NOMO-1 treated with DMSO at 0.1 percent for 48 hours (cell line): ENCODE measurements around the gene PPP1R15B.

Experiments
- DNase-seq: peaks from one replicate; lab custom pipeline; 2025; ENCODE audit not compliant: unreplicated experiment; lab: John Stamatoyannopoulos, UW

Gene PPP1R15B

DNA sequence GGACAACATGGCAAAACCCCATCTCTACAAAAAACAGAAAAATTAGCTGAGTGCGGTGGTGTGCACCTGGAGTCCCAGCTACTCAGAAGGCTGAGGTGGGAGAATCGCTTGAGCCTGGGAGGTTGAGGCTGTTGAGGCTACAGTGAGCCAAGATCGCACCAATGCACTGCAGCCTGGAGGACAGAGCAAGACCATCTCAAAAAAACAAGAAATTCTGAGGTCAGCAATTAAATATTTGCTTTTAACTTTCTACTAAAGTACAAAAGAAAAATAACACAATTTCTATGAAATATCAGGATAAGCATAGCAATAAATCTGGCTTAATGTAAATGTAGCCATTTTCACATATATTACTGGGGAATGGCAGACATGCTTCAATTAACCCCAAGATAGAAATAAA lies 9.9 kb downstream of the PPP1R15B start:
- DNase-seq, result no peak

DNA sequence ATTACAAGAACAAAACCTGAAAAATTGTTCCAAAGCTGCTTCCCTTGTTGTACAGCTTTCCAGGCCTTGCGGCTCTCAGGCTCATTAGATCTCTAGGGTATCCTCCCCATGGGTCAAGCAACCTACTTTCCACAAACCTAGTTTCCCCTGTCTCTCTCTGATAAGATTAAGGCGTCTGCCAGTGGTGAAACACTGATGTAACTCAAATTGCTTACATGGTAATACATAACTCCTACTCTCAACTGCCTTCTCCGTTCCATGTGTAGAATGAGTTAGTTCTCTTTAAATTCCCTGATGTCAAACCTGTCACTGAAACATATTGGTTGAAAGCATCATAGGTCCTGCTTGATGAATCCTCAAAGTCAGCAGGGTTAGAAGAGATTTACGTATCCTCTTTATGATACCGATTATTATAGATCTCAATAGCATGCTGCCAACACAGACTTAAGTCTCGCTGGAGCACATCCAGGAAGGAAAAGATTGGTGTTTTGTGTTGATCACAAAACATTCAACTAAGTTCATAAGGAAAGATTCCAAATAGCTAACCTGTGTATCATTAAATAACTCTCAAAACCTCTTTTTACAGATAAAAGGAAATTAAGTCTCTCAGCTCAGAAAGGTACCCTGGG lies 10.6 kb downstream of the PPP1R15B start:
- DNase-seq, result no peak

DNA sequence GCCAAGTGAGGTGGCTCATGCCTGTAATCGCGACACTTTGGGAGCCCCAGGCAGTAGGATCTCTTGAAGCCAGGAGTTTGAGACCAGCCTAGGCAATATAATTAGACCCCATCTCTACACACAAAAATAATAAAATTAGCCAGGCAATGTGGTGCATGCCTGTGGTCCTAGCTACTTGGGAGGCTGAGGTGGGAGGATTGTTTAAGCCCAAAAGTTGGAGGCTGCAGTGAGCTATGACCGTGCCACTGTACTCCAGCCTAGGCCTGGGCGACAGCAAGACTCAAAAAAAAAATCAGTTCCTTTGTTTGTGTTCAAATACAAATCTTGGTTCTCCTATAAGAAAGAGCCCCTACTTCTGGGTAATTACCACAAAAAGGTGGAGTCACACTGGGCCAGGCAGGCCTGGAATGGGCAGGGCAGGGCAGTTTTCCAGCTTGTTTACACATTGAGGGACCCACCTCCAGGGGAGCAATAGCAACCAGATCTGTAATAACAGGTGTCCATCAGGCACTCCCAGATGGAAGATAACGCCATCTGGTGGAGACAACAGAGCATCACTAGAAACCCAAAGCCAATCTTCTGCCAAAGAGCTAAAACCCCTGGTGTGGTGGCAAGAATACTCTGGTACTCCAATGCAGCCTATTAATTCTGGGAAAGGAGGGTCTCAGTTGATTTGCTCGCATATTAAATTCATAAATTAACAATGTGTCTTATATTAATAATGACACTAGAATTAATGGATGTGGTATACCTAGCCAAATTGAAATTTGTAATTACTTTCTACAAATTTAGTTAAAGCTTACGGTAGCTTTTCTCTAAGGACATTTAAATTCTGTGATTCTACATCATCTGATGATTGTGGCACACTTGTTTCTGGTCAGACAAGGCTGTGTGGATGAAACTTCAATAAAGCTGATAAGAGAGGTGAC lies 13.2 kb downstream of the PPP1R15B start:
- DNase-seq, result peak; percentile 74

DNA sequence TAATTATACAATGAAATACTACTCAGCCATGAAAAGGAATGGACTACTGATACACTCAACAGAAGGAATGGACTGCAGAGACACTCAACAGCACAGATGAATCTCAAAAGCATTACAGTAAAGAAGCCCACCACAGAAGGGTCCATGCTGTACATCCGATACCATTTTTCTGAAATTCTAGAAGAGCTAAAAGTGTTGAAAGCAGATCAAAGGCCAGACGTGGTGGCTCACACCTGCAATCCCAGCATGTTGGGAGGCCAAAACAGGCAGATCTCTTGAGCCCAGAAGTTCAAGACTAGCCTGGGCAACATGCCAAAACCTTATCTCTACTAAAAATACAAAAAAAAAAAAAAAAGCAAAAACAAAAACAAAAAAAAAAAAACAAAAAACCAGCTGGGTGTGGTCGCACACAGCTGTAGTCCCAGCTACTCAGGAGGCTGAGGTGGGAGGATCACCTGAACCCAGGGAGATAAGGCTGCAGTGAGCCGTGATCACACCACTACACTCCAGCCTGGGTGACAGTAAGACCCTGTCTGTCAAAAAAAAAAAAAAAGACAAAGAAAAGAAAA lies 15.5 kb downstream of the PPP1R15B start:
- DNase-seq, result no peak

DNA sequence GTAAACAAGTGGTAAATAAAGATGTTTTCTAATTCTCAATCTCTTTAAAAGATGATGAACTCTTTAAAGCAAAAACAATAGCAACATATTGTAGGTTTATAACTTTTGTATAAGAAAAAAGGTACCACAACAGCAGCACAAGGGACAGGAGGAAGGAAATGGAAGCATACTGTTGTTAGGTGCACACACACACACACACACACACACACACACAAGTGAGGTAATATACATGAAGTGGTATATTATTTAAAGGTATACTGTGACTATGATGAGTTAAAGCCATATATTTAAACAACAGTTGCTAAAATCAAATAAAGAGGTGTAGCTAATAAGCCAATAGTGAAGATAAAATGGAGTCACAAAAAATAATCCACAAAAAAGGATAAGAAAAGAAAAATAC lies 20.0 kb downstream of the PPP1R15B start:
- no peak for DNase-seq

DNA sequence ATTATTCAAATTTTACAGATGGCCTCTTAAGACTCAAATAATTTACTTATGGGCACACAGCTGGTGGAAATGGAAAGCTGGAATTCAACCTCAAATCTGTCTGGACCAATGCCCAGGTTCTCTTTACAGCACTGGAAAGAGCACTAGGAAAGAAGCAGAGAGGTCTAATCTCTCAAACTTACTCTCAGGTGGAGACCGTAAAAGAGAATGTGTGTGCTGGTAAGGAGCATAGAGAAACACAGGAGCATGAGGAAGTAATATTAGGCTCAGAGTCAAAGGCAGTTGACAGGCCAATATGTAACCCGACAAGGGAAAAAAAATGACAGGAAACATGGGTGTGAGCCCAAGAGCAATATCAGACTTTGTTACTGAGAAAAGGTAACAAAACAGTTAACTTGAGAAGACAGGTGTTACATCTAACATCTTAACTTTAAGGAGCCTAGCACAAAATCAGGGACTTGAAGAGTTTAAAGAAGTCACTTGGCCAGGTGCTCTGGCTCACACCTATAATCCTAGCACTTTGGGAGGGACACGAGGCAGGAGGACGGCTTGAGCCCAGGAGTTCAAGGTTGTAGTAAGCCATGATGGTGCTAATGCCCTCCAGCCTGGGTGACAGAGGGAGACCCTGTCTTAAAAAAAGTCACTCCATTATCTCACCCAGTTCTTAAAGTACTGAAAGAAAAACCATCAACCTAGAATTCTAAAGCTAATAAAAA lies 20.7 kb downstream of the PPP1R15B start:
- peak; percentile 32 for DNase-seq

DNA sequence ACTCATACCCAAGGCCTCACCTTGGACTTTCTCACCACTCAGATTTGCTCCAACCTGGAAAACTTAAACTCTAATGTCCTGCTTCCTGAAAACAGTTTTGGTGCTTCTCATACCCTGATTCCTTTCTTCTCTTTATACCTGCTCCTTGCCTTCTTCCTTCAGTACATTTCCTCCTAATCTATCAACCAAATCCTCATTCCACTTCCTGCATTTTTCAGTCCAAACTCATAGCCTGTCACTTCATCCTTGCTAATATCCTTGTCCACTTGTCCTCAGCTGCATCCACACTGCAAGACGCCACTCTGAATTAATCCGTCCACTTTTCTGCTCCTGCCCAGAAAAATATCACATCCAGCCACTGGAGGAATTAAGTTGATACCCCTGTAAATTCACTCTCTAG lies 25.9 kb downstream of the PPP1R15B start:
- DNase-seq, result no peak

DNA sequence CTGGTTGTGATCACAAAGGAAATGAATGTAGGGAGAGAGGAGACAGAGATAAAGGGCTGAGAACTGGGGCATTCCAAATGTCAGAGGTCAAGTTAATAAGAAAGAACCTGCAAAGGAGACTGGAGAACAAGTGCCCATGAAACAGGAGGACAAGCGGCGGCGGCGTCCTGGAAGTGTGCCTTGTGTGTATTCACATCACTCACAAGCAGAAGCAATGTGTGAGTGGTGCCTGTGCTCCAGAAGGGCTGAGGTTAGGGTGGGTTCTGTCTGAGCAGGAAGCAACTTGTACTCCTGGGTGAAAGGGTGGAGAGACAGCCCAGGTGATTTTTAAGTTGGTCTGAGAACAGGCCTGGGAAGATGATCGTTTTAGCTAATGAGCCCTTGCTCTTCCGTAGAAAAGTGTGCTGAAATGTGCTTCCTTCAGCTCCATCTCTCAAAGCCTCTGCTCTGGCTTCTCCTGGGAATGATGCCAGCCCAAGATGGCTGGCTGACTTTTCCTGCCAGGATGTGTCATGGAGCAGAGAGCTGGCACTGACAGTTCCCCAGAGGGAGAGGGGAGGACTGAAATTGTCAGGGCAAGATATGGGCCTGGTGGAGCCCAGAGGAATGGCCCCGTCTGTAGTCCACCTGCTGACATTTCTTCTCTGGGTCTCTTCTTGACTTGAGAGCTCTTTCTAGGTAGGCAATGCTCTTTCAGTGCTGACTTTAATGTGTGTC lies 26.8 kb downstream of the PPP1R15B start:
- DNase-seq, result no peak

DNA sequence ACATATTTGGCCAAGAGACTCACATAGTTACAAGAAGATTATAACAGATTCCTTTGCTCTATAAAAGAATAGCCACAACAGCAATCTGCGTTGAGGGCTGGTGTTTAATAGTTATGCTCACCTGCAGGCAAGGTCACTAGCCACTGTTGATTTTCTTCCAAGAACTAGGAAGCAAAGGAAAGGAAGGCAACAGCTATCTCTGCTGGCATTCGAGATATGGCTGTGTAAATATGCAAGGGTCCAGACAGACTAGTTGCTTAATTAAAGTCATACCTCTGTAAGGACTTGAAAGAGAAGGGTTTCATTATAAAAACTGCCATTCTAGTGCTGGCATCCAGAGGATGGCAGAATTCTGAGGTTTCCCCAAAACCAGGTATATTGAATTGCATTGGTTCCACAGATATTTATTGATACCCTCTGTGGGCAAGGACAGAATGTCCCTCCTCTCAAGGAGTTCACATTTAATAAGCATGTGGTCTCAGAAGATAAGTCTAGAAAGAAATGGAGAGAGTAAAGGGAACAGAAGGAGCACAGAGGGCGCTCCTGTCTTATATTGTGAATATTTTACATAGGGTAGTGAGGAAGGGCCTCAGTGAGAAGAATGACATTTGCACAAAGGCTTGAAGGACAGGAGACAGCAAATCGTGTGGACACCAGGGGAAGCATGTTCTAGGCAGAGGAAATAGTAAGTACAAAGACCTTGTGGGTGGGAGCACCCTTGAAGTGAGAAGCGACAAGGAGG lies 28.3 kb downstream of the PPP1R15B start:
- DNase-seq, result no peak

DNA sequence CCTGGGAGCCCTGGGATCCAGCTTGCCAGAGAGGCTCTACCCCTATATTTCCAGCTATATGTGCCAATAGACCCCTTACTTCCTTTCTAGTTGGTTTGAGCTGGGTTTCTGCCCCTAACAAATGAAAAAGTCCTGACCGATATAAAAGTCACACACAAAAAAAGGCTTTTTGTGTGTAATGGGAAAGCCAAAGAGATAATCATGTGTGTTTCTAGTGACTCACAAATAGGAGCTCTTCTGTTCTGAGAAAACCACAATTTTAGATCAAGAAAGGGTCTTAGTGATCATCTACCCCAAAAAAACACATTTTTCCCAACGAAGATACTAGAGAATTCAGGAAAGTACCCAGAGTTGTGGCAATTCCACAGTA lies 28.9 kb downstream of the PPP1R15B start:
- no peak for DNase-seq

DNA sequence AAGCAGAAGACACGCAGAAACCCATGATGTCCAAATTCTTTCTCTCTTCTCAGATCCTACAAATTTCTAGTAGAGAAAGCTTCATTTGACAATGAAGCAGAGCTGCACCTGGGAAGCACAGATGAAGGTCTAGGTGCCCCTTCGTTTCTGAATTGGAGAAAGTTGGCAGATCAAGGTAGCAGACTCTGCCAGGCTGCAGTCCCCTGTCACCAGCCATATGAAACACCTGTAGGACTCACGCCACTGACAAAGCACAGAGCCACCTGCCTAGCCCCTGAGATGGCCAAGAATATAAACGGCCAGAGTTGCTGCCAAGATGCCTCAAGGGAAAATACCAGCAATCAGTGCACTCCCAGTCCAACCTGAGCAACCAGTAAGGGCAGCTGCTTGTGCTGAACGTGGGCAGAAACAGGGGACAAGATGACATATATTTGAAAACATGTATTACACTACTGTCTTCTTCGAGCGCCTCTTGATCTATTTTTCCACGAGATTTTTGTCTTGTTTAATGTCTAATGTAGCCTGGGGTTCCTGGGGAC lies 31.3 kb downstream of the PPP1R15B start:
- DNase-seq, result no peak

DNA sequence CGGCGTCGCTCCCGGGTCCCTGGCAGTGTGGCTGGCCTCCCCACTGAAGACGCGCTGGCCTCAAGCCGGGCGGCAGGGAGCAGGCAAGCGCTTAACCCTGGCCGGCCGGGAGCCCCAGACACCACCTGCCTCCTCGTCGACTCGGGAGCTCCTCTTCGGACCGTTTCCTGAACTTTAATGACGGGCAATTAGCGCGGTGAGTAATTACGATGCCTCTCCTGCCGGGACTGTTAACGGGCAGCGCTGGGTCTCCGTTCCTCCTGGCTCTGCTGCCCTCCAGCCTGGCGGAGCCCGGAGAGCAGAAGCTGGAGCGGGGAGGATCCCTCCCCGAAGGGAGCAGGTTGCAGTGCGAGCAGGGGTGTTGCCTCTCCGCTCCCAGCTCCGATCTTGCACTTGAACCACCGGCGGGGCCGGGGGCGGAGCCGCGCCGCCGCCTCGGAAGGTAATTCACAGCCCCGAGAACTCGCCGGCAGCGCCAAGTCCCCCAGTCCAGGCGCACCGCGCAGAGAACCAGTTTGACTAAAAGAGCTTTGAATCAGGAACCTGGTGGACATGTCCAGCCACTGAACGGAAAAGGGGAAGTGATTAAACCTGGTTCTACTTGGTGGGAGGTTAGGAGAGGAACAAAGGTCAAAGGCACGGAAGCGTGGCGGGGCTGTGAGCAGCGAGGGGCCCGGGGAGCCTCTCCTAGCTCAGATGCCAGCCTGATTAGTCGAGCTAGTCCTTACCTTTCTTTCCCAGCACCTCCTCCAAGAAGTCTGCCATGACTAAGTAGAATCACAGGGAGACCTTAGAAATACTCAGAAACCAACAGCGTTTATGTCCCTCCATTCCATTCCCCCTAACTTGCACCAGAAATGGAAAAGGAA lies 33.6 kb downstream of the PPP1R15B start:
- peak; percentile 76 for DNase-seq

DNA sequence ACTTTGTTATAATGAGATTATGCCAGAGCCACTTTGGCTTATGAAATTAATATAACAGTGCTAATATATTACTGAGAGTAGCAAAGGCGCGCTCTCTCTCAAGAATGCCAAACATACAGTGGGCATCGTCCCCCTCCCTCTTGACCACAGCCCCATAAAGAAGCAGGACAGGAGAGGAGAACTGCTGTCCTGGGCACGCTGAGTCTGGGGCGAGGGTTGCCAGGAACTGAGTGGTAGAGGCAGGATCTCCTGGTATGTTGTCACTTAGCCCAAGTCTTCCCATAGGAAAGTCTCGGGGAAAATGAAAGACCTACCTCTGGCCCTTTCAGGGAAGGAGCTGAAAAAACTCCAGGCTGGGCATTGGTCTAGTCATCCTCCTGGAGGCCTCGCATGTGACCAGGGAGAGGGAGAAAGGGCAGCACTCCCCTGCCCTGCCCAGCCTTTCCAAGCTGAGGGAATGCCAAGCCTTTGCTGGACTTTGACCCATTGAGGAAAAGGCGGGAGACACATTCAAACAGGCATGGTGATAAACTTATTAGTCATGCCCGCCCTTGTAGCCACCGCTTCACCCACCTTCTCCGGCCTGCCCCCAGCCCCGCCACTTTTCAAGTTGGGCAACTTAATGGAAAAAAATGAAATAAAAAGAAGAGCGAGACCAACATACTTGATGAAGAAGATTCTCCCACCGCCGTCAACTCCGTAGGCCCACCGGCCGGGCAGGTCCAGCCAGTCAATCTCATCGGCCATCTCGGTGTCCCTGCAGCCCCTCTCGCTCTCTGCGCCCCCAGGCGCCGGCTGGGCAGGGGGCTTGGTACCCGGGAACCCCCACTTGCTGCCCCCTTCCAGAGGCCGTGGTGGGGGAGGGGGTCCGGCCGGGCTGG lies 34.5 kb downstream of the PPP1R15B start:
- no peak for DNase-seq

DNA sequence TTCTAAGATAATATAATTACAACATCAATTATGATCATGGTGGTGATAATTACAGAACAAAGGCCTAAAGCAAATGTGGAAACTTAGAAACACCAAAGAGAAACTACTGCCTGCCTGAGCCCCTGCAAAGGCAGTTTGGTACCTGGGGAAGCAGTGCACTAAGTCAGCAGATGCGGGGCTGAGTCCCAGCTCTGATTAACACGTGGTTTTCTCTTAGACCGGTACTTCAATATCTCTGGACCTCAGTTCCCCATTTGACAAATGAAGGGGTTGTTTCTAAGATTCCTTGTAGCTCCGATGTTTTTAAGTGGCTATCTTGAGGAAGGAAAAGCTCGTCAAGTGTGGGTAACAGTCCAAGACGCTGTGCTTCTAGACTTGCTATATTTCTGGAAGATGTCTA lies 35.2 kb downstream of the PPP1R15B start:
- peak; percentile 9 for DNase-seq

DNA sequence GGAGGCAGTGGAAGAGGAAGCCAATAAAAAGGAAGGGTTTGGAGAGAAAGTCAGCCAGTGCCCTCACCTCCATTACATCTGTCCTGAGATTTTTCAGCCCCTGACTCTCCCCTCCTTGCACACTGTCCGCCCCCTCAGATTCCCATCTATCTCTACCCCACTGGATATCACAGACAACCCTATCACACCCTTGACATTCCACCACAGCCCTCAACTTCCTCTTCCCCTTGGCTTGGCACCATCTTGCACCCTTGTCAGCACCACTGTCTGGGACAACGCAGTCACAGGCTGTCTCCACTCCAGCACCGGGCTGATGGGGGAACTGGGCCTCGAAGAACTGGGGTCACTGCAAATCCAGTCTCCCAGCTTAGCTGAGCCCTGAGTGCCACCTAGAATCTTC lies 37.7 kb downstream of the PPP1R15B start:
- DNase-seq, result no peak

DNA sequence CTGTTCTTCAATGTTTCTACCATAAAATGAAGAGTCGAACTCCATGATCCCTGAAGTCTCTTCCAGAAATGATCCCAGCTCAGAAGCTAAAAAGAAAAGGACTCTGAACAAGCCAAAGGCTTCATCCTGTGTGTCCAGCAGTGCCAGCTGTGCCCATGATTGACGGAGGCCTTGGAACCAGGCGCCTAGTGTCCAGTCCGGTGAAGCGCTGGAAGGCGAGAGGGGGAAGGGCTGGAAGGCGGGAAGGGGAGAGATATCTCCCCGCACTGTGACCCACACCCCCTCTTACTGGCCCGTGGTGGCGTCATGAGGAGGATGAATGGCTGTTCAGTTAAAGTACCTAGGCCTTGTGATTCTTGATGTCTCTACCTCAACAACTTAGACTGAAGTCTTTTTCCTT lies 41.4 kb downstream of the PPP1R15B start:
- no peak for DNase-seq

DNA sequence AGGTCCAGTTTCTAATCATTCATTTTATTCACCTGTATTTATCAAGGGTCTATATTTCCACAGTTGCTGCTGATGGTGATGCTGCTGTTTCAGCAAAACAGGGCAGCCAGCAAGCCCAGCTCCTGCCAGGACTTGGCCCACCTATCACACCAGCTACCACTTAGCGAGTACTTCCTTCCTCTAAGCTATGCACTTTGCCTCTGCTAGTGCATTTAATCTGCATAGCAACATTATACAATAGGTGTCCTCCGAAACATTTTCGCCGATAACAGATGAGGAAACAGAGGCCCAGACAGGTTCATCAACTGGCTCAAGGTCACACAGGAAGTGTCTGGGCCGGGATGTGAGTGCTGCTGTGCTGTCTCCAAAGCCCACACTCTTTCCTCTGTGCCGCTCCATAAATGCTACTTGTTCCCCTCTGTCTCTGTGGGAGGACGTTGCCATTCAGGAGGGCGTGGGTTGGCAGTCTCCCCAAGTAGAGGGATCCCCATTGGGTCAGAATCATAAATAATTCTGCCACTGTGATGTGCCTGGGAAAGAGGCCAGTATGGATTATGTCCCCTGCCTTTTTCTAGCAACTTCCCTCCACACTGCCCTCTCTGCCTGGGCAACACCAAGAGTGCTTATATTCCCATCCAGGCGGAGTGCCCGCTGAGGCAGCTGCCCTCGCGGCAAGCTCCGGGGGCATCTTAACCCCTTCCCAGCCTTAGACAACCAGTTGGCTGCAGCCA lies 42.5 kb downstream of the PPP1R15B start:
- DNase-seq, result no peak
